ENCODE measurements around the gene ARHGEF39.

GRCh38 chr9:35649431-35650340 is 15.3 kb downstream of the ARHGEF39 start:
- TF ChIP-seq CTCF (IDR thresholded peaks at IDR 0.05) (no peak), POLR2AphosphoS5 (IDR thresholded peaks at IDR 0.05) (no peak), POLR2A (IDR thresholded peaks at IDR 0.05) (no peak)
